HG02759 (cell line): ENCODE measurements around the gene ENO3.

ENCODE experiments used
- ATAC-seq: cut with Tn5 transposase; IDR thresholded peaks from one replicate; pipeline ENCODE4 v1.9.1; 2021; ENCODE audit warnings: mild to moderate bottlenecking, moderate library complexity; ENCODE audit not compliant: unreplicated experiment

ENO3 gene

GRCh38 chr17:4936436-4936835 lies 14.5 kb upstream of the ENO3 start:
- no peak for ATAC-seq

- no peak for ATAC-seq
Measured at GRCh38 chr17:4937553-4937952, 13.4 kb upstream of the ENO3 start.

GRCh38 chr17:4938069-4938491 lies 12.8 kb upstream of the ENO3 start:
- ATAC-seq: no peak

GRCh38 chr17:4938688-4939545 lies 12.0 kb upstream of the ENO3 start:
- no peak for ATAC-seq

GRCh38 chr17:4939546-4939795 lies 11.4 kb upstream of the ENO3 start:
- peak; percentile 7 for ATAC-seq

GRCh38 chr17:4939796-4940554 lies 10.9 kb upstream of the ENO3 start, which contains the start of the genes RNF167 and SLC25A11:
Gene RNF167 (plus strand): TSS chr17:4940268. CDS start chr17:4940910, 642 bp downstream.
Gene SLC25A11 (minus strand): TSS chr17:4940046. CDS start chr17:4939910, 136 bp downstream.
- peak; percentile 83 for ATAC-seq

- ATAC-seq: peak; percentile 18
Measured at GRCh38 chr17:4940555-4941318, 10.2 kb upstream of the ENO3 start.

- ATAC-seq: no peak
Measured at GRCh38 chr17:4941319-4941610, 9.7 kb upstream of the ENO3 start.

GRCh38 chr17:4942760-4943508 lies 8.0 kb upstream of the ENO3 start:
- ATAC-seq: no peak

GRCh38 chr17:4944163-4944553 lies 6.8 kb upstream of the ENO3 start:
- ATAC-seq: no peak

- no peak for ATAC-seq
Measured at GRCh38 chr17:4944554-4945175, 6.3 kb upstream of the ENO3 start.

GRCh38 chr17:4945176-4945943 lies 5.6 kb upstream of the ENO3 start:
- ATAC-seq: peak; percentile 14

- no peak for ATAC-seq
Measured at GRCh38 chr17:4945944-4946280, 5.0 kb upstream of the ENO3 start.

- ATAC-seq: no peak
Measured at GRCh38 chr17:4946312-4946976, 4.5 kb upstream of the ENO3 start.

GRCh38 chr17:4947010-4947410 lies 3.9 kb upstream of the ENO3 start:
- ATAC-seq: no peak

GRCh38 chr17:4947411-4948165 lies 3.3 kb upstream of the ENO3 start:
- no peak for ATAC-seq

GRCh38 chr17:4948166-4948930 lies 2.6 kb upstream of the ENO3 start, which contains the start of gene PFN1:
Gene PFN1 (minus strand): TSS chr17:4948530. CDS start chr17:4948394, 136 bp downstream.
- ATAC-seq: peak; percentile 24

GRCh38 chr17:4948931-4949320 lies 2.0 kb upstream of the ENO3 start:
- ATAC-seq: peak; percentile 44
